Calu3 (cell line): ENCODE results near the gene RPTOR. TPM values are rescaled to one million over a fixed set of nuclear protein-coding genes. Genes with fewer than 3 reads are reported as not detected.

Experiments
- BruUV-seq: library from RNA; stranded (reverse); fragments of 400-500 nt; replicated peaks from 2 replicates; lab custom pipeline; 2021; lab: Mats Ljungman, UMichigan
- CTCF ChIA-PET: fragments of 300-600 bp; sonication (Branson Sonifier 250); formaldehyde crosslinking; loops from one replicate; lab custom pipeline; 2022; ENCODE audit warnings: antibody characterized with exemption; lab: Charles Lee
- DNase-seq: peaks from one replicate; pipeline ENCODE4 v3.0.0; 2022
- H3K27ac Mint-ChIP-seq: one replicate; pipeline ENCODE4 v1.8.0; 2022; ENCODE audit warnings: mixed read lengths; ENCODE audit not compliant: unreplicated experiment
- H3K27me3 Mint-ChIP-seq: one replicate; pipeline ENCODE4 v1.8.0; 2022; ENCODE audit warnings: mixed read lengths; ENCODE audit not compliant: unreplicated experiment
- H3K36me3 Mint-ChIP-seq: one replicate; pipeline ENCODE4 v1.8.0; 2022; ENCODE audit warnings: mild to moderate bottlenecking, moderate library complexity, mixed read lengths; ENCODE audit not compliant: insufficient read depth, unreplicated experiment
- H3K4me1 Mint-ChIP-seq: one replicate; pipeline ENCODE4 v1.8.0; 2022; ENCODE audit warnings: mild to moderate bottlenecking, low read depth, mixed read lengths; ENCODE audit not compliant: unreplicated experiment
- H3K4me3 Mint-ChIP-seq: one replicate; pipeline ENCODE4 v1.8.0; 2022; ENCODE audit warnings: mild to moderate bottlenecking, low read depth, moderate library complexity, mixed read lengths; ENCODE audit not compliant: unreplicated experiment
- H3K9me3 Mint-ChIP-seq: one replicate; pipeline ENCODE4 v1.8.0; 2022; ENCODE audit warnings: low read depth, mixed read lengths; ENCODE audit not compliant: unreplicated experiment
- intact Hi-C: fragments of 100-400 bp; cut with micrococcal nuclease; formaldehyde crosslinking; loops from one replicate; pipeline ENCODE4 v1.10.0; 2022; ENCODE audit not compliant: unreplicated experiment
- total RNA-seq: library from RNA; stranded (reverse); gene quantifications from 2 replicates; pipeline ENCODE4 v1.2.3, GENCODE V29; 2022
- TF ChIP-seq, protein P1 (sequence below): fragments of 200-600 bp; IDR thresholded peaks from one replicate; pipeline ENCODE4 v1.8.0; 2022; ENCODE audit warnings: antibody characterized with exemption; ENCODE audit not compliant: unreplicated experiment

The RPTOR gene
- total RNA-seq, 1 experiment from 2014 or later, result 41.8 TPM

DNA sequence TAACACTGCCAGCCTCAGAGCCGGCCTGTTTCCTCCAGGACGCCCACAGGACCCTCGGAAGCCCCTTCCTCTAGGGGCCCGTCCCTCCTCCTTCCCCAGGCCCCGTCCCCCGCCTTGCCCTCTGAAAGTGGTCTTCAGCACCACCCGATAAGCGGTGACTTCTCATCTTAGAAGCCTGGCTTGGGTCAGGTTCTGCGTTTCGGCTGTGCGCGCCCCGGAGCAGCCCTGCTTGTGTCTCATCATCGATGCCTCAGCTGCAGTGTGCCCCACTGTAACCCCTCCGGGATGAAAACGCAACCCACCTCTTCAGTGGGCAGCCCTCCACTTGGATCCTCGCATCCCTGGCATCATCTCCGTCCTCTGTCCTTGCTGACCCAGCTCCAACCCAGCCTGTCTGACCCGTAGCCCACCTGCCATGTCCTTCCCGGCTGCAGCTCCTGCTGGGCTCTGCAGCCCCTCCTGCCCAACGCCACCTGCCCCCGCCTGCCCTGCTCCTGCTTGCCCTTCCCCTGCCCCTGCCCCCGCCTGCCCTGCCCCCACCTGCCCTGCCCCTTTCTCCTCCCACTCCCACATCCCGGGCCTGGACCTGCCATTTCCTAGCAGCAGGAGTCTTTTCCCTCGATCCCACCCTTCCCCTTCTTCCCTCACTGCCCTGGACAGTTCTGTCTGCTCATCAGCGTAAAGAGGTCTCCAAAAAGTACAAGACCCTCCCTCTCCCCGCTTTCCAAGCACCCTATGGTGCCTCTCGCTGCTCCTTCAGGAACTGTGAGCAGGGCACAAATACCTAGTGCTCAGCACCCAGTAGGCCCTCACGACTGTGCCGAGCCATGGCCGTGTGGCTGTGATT lies 334.5 kb downstream of the RPTOR start:
- Mint-ChIP-seq H3K4me3 (no peak overlapping the region), H3K27me3 (no peaks in the 10 kb centered on the region), H3K9me3 (no peaks in the 10 kb centered on the region), H3K27ac (no peak overlapping the region), H3K4me1 (no peaks in the 10 kb centered on the region), H3K36me3 (peaks cover 16% of the 10 kb centered on the region)
- intact Hi-C loops, result no loop called here
- CTCF ChIA-PET, result no interaction called here
- TF ChIP-seq, protein P1, sequence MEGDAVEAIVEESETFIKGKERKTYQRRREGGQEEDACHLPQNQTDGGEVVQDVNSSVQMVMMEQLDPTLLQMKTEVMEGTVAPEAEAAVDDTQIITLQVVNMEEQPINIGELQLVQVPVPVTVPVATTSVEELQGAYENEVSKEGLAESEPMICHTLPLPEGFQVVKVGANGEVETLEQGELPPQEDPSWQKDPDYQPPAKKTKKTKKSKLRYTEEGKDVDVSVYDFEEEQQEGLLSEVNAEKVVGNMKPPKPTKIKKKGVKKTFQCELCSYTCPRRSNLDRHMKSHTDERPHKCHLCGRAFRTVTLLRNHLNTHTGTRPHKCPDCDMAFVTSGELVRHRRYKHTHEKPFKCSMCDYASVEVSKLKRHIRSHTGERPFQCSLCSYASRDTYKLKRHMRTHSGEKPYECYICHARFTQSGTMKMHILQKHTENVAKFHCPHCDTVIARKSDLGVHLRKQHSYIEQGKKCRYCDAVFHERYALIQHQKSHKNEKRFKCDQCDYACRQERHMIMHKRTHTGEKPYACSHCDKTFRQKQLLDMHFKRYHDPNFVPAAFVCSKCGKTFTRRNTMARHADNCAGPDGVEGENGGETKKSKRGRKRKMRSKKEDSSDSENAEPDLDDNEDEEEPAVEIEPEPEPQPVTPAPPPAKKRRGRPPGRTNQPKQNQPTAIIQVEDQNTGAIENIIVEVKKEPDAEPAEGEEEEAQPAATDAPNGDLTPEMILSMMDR, result no peak
- no peak for DNase-seq
- no TSS peak for BruUV-seq

DNA sequence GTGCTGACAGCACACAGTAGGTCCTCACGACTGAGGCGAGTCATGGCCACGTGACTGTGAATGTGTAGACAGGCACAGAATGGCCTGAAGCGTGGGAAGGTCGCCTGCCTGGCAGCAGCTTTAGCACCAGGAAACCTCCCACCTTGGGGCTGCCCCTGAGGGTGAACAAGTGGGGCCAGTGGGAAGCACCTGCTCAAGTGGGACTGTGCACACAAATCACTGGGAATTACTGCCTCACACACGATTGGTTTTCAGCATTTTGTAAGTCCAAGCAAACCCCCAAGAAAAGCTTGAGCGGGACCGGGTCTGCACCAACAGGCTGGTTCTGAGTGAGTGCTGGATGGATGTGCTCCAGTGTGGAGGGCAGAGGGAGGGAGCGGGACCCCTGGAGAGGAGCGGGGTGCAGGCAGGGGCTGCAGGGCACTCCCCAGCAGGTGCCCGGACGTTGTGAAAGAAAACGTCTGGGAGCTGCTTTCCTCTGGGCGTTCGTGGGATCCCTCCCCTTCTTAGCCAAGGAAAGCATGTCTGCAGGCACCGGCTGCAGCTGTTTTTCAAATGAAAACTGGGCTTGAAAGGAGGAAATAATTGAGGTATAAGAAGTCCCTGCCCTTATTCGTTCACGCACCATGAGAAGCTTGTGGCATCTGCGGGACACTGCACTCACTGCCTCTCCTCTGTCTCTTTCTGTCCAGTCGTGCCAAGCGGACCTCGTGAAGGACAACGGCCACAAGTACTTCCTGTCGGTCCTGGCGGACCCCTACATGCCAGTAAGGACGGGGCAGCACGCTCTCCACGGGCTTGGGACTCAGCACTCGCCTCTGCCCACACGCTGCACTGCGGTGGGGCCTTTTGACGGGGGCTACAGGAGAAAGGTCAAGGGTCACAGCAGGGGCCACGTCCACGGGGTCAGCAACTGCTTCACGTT lies 335.3 kb downstream of the RPTOR start:
- Mint-ChIP-seq H3K9me3 (no peaks in the 10 kb centered on the region), H3K36me3 (peaks cover 21% of the 10 kb centered on the region), H3K4me3 (no peak overlapping the region), H3K27ac (no peak overlapping the region), H3K27me3 (no peaks in the 10 kb centered on the region), H3K4me1 (no peaks in the 10 kb centered on the region)
- intact Hi-C loops, result no loop called here
- CTCF ChIA-PET, result no interaction called here
- no peak for DNase-seq
- BruUV-seq, result no TSS peak
- TF ChIP-seq, protein P1, result no peak

DNA sequence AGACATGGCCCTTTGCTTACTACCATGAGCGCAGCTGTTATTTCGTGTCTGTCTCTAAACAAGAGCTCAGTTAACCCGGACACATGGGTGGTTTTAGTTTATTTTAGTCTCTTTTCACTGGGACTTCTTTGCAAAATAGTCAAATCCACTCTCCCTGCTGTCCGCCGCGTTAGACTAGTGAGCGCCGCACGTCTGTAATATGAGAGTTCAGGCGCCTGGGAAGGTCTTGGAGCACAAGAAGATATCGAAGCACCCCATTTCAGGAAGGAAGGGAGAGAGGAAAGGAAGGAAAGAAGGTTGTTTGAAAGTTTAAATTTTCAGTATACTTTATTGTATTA lies 336.0 kb downstream of the RPTOR start:
- intact Hi-C loops, result no loop called here
- Mint-ChIP-seq H3K27me3 (no peaks in the 10 kb centered on the region), H3K9me3 (no peaks in the 10 kb centered on the region), H3K27ac (no peak overlapping the region), H3K4me3 (no peak overlapping the region), H3K4me1 (no peaks in the 10 kb centered on the region), H3K36me3 (peaks cover 21% of the 10 kb centered on the region)
- no TSS peak for BruUV-seq
- TF ChIP-seq, protein P1, result no peak
- no peak for DNase-seq
- CTCF ChIA-PET, result no interaction called here

DNA sequence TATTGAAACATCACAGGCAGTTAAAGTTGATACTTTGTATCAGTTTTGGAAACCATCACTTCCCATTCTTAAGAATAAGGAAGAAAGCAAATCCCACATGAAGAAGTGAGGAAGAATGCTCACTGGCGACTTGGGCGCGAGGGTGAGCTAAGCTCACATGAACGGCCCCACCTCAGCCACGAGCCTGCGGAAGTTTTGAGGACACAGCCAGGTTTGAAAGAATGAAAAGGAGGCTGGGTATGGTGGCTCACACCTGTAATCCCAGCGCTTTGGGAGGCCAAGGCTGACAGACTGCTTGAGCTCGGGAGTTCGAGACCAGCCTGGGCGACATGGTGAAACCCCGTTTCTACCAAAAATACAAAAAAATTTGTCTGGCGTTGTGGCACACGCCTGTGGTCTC lies 336.7 kb downstream of the RPTOR start:
- TF ChIP-seq, protein P1, result no peak
- Mint-ChIP-seq H3K4me1 (no peaks in the 10 kb centered on the region), H3K4me3 (no peak overlapping the region), H3K27ac (no peak overlapping the region), H3K9me3 (no peaks in the 10 kb centered on the region), H3K36me3 (peaks cover 21% of the 10 kb centered on the region), H3K27me3 (no peaks in the 10 kb centered on the region)
- TSS peak; percentile 19 for BruUV-seq
- CTCF ChIA-PET, result no interaction called here
- no peak for DNase-seq
- intact Hi-C loops, result no loop called here
